Adipocyte (in vitro differentiated cells): ENCODE measurements around the gene BNIP3.

Experiments used
- DNase-seq: peaks from one replicate; pipeline ENCODE4 v3.0.0-alpha.2; 2015; ENCODE audit warnings: low read depth
- H3K27me3 ChIP-seq: replicated peaks from 2 replicates; pipeline ENCODE4 v1.7.0; 2013; ENCODE audit warnings: mild to moderate bottlenecking, low read length, moderate library complexity; ENCODE audit not compliant: control insufficient read depth, insufficient read depth
- H3K36me3 ChIP-seq: 2 replicates; pipeline ENCODE4 v1.7.0; 2013; ENCODE audit warnings: low read length, mild to moderate bottlenecking, moderate library complexity; ENCODE audit not compliant: control insufficient read depth, insufficient read depth, severe bottlenecking
- H3K4me1 ChIP-seq: 2 replicates; pipeline ENCODE4 v1.7.0; 2013; ENCODE audit warnings: mild to moderate bottlenecking, low read length, moderate library complexity; ENCODE audit not compliant: control insufficient read depth, insufficient read depth
- H3K4me3 ChIP-seq: 2 replicates; pipeline ENCODE4 v1.7.0; 2013; ENCODE audit warnings: mild to moderate bottlenecking, low read length, moderate library complexity
- H3K9ac ChIP-seq: 2 replicates; pipeline ENCODE4 v1.7.0; 2013; ENCODE audit warnings: mild to moderate bottlenecking, low read length, moderate library complexity
- H3K9me3 ChIP-seq: 2 replicates; pipeline ENCODE4 v1.7.0; 2013; ENCODE audit warnings: mild to moderate bottlenecking, low read length, moderate library complexity; ENCODE audit not compliant: control insufficient read depth

BNIP3 gene, protein sequence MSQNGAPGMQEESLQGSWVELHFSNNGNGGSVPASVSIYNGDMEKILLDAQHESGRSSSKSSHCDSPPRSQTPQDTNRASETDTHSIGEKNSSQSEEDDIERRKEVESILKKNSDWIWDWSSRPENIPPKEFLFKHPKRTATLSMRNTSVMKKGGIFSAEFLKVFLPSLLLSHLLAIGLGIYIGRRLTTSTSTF

DNA sequence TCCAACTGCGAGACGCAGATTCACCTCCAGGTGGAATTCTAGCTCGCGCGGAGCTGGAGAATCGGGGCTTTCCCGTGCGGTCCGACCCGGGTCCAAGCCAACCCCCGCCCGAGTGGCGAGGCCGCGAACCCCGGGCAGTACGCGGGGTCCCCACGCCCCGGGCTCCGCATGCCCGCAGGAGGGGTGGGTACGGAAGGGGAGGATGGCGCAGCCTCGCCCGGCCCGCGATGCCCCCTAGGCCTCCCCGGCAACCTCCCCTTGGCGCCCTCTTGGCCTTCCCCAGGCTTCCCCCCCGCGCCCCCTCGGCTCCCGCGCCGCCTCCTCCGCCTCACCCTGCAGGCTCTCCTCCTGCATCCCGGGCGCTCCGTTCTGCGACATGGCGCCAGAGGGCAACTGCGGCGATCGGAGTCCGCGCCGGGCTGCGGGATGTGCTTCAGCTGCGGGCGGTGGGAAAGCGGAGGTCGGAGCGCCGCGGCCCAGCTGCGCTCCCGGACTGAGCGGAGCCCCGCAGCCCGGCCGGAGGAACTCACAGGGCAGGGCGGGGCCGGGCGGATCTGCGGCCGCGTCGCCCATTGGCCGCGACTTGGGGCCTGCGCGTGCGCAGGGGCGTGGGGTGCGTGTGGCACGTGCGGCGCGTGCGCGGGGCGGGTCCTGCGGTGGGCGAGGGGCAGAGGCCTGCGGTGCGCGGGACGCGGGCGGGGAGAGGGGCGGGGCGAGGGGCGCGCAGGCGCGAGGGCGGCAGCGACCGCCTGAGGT is at the start of gene BNIP3:
BNIP3 (minus strand) TSS at position 495 of the 756 bp plus-strand sequence; CDS start at position 378, 117 bp downstream.
- H3K4me1 ChIP-seq: peaks cover 16% of the 10 kb centered on the region
- peaks cover 7% of the 10 kb centered on the region for H3K36me3 ChIP-seq
- peak within 1 kb of the TSS; percentile 94 for H3K9ac ChIP-seq
- DNase-seq: peak; percentile 99
- peak within 1 kb of the TSS; percentile 94 for H3K4me3 ChIP-seq
- no peaks in the 10 kb centered on the region for H3K27me3 ChIP-seq
- H3K9me3 ChIP-seq: no peaks in the 10 kb centered on the region

DNA sequence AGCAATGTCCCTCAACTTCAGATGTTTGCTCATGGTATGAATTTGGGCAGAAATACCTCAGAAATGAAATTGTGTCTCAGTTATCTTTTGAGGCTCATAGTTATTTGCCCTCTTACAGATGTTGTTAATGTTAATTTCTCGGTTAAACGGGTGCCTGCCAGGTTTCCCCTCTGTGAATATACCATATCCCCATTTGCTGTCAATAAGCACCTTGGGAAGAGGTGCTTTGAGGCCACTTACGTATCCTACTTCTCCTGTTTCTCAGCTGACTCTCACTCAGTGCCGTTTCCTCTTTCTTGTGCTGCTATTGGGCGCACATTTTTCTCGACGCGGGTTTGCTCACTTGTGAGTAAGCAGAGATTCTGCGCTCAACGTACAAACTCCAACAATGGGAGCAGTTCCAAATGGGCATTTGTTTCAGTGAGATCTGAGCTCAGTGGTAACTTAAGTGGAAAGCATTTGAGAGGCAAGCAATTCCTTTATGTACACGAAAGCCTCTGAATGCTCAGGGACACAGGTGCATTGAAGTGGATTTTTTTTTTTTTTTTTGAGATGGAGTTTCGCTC is 49.3 kb upstream of the BNIP3 start:
- H3K4me1 ChIP-seq: no peaks in the 10 kb centered on the region
- H3K36me3 ChIP-seq: no peaks in the 10 kb centered on the region
- DNase-seq: no peak
- H3K9me3 ChIP-seq: peaks cover 3% of the 10 kb centered on the region
- no peak overlapping the region for H3K4me3 ChIP-seq
- H3K27me3 ChIP-seq: peaks cover 55% of the 10 kb centered on the region
- H3K9ac ChIP-seq: no peak overlapping the region

DNA sequence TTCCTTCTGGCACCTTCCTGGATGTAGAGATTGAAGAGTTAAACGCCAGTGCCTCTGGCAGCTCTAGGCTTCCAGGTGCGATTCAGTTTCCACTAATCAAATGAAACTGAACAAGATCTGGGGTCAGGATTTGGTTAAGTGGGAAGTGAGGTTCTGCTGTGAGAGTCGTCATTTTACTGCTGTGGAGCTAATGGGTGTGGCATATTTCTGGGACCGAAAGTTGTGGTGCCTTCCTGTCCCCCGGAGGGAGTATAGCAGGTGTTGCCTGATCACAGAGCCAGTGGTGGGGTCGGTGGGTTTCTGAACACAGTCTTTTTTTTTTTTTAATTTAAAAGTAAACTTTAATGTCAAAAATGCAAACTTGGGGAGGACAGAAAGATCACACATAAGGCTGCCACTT is 47.0 kb upstream of the BNIP3 start:
- Histone ChIP-seq H3K4me3 (no peak overlapping the region), H3K4me1 (peaks cover 2% of the 10 kb centered on the region), H3K9me3 (peaks cover 3% of the 10 kb centered on the region), H3K36me3 (no peaks in the 10 kb centered on the region), H3K9ac (no peak overlapping the region), H3K27me3 (peaks cover 43% of the 10 kb centered on the region)
- DNase-seq: no peak

DNA sequence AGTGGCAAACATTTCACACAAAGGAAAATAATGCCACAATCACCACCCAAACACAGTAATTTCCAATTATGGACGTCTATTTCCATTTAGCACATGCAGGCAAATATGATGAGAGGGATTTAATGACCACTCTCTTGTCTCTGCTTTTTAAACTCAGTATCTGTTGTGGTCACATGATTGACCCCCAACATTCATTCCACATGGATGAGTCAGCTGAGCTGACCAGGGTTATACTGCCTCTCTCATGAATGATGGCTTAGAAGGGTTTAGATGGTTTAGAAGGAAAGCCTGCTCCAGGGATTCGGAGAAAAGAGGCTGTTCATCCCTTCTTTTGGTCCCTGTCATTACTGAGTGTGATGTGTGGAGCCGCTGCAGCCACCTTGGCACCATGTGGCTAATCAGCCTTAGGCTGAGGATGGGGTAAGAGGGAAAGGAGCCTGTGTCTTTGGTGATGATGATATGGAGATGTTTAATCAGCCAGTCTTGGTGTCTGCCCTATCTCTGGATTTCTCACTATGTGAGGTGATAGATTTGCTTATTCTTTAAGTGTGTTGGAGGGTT is 45.8 kb upstream of the BNIP3 start:
- Histone ChIP-seq H3K4me3 (no peak overlapping the region), H3K9me3 (peaks cover 3% of the 10 kb centered on the region), H3K27me3 (peaks cover 36% of the 10 kb centered on the region), H3K9ac (no peak overlapping the region), H3K4me1 (peaks cover 8% of the 10 kb centered on the region), H3K36me3 (no peaks in the 10 kb centered on the region)
- DNase-seq: no peak

DNA sequence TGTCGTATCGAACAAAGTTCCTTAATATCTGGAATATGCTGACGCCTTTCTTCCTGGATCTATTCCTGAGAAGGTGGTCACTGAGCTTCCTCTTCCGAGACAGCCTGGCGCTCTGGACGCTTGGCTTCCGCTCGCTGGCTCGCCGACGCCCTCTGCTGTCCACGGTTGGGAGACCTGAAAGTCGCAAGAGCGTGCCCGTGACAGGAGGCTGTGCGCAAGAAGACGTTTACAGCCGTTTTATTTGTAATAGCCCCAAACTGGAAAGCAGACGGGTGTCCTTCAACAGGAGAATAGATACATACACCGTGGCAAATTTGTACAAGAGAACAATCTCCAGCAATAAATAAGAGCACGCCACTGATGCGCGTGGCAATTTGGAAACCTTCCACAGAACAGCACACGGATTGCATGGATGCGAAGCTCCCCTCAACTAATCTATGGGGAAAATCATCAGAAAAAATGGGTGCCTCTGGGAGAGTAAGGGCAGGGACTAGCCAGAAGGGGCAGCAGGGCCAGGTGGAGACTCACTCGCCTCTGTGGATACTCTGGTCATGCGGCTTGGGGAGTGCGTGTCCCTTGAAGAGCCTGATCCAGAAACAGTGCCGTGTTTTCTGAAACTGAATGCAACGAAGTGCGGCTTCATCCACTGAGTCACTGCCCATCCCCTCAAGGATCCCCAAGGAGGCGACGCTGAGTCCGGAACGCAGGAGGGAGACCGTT is 41.5 kb upstream of the BNIP3 start:
- peaks cover 8% of the 10 kb centered on the region for H3K4me1 ChIP-seq
- peaks cover 36% of the 10 kb centered on the region for H3K27me3 ChIP-seq
- peaks cover 3% of the 10 kb centered on the region for H3K9me3 ChIP-seq
- H3K4me3 ChIP-seq: peak overlapping the region; percentile 79
- peak; percentile 92 for DNase-seq
- H3K9ac ChIP-seq: peak overlapping the region; percentile 63
- H3K36me3 ChIP-seq: no peaks in the 10 kb centered on the region

DNA sequence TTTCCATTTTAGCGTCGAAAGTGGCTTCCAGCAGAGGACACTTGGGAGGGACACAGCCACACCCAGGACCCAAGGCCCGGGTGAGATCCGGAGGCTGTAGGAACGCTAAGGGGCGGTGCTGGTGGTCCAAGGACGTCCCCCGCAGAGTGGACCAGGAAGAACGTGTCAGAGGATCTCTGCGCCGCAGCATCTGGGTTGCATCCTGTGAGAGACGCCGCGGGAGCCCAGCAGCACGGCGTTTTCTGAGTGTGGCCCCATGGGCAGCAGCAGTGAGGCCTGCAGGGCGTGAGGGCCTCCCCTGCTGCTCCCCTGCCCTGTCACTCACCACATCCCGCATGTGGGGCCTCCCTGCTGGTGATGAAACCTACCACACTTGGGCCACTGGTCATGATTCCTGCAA is 40.5 kb upstream of the BNIP3 start:
- Histone ChIP-seq H3K9ac (no peak overlapping the region), H3K4me3 (no peak overlapping the region), H3K36me3 (no peaks in the 10 kb centered on the region), H3K4me1 (peaks cover 8% of the 10 kb centered on the region), H3K9me3 (no peaks in the 10 kb centered on the region), H3K27me3 (peaks cover 39% of the 10 kb centered on the region)
- no peak for DNase-seq

DNA sequence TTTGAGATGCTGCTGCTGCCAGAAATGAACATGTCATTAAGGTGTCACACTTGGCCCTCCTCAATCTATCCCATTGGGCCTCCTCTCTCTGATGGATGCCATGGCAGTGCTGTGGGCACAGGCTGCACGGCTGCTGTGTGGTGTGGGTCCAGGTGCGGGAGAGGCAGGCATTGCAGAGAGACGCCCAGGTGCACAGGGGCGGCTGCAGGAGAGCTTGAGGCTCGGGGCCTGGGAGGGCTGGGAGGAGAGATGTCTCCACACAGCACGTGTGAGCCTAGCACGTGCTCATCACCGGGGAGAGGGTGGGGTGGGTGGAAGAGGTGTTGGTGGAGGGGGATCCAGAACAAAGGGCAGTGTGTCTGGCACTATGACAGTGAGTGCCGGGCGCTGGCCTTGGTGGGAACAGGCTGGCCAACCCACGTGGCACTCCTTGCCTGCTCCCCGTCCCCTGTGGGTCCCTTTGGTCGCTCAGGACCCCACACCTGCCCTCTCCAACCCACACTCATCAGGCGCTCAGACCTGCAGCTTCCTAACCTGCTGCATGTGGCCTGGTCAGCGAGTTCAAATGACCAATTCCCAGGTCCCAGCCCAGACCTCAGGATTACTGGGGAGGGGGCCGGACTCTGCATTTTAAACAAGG is 39.9 kb upstream of the BNIP3 start:
- no peaks in the 10 kb centered on the region for H3K36me3 ChIP-seq
- H3K4me1 ChIP-seq: peaks cover 8% of the 10 kb centered on the region
- DNase-seq: no peak
- H3K9ac ChIP-seq: no peak overlapping the region
- peaks cover 40% of the 10 kb centered on the region for H3K27me3 ChIP-seq
- H3K9me3 ChIP-seq: no peaks in the 10 kb centered on the region
- no peak overlapping the region for H3K4me3 ChIP-seq

DNA sequence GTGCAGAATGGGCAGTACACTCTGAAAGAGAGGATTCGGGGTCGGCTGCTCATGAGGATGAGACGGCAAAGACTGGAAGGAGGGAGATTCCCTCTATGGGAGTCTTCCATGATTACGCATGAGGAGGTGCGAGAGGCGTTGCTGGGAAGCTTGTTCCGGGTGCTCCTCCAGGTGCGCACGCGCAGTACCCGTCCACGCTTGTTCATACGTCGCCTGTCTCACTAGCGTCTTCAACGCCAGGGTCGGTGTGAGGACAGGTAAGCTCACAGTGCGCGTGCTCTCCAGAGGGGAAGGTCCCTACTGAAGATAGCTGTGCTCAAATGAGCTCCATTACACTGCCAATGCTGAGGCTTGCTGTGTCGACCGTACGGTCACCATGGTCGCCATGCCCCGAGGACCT is 39.3 kb upstream of the BNIP3 start:
- no peak for DNase-seq
- Histone ChIP-seq H3K27me3 (peaks cover 40% of the 10 kb centered on the region), H3K9ac (no peak overlapping the region), H3K4me1 (peaks cover 8% of the 10 kb centered on the region), H3K36me3 (no peaks in the 10 kb centered on the region), H3K9me3 (no peaks in the 10 kb centered on the region), H3K4me3 (no peak overlapping the region)

DNA sequence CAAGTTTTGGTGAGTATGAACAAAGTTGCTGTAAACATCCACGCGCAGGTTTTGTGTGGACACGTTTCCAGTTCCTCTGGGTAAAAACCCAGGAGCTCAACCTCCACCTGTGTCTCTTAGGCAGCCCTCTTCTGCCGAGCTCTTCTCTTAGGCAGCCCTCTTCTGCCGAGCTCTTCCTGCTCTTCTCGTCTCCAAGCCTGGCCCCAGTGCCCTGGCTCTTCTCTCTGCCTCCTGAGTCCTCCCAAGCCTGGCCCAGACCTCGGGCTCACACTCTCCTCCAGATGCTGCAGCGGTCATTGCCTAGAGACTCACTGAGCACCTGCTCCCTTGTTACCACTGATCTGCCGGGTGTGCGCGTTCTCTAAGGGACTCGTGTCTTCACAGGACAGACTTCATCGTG is 38.7 kb upstream of the BNIP3 start:
- DNase-seq: no peak
- no peak overlapping the region for H3K9ac ChIP-seq

DNA sequence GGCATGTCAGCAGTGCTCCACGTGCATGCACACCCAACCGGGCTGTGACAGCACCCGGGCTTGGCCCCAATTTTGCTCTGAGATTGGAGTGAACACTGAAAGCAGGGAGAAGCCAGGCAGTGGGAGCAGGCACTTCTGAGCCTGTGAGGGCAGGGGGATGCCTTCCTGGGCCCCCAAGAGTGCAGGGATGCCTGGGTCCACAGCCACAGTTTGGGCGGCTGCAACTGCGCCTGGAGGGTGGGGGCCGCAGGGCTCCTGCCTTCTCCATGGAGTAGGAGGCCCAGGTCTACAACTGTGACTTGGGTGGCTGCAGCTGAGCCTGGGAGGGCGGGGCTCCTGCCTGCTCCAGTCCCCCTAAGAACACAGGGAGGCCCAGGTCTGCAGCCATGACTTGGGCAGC is 37.6 kb upstream of the BNIP3 start:
- Histone ChIP-seq H3K36me3 (no peaks in the 10 kb centered on the region), H3K27me3 (peaks cover 32% of the 10 kb centered on the region), H3K9me3 (no peaks in the 10 kb centered on the region), H3K4me3 (no peak overlapping the region), H3K4me1 (peaks cover 8% of the 10 kb centered on the region), H3K9ac (no peak overlapping the region)
- no peak for DNase-seq

More for the DNA sequence above, 38.7 kb upstream of the BNIP3 start:
- Histone ChIP-seq H3K9me3 (no peaks in the 10 kb centered on the region), H3K4me1 (peaks cover 8% of the 10 kb centered on the region), H3K27me3 (peaks cover 40% of the 10 kb centered on the region), H3K4me3 (no peak overlapping the region), H3K36me3 (no peaks in the 10 kb centered on the region)
